Ovary (tissue), 9 donors: ENCODE data around the gene PRKCQ. TPM values are rescaled to one million over a fixed set of nuclear protein-coding genes. Genes with fewer than 3 reads are reported as not detected.

Experiments
- DNase-seq, 5 donors: peaks; one replicate each; pipeline ENCODE4 v3.0.0-alpha.2; 2019 to 2020
- H3K27ac ChIP-seq, 2 donors: fragments of 200-600 bp; one replicate each; pipeline versions ENCODE4 v1.5.1 to v1.8.0; 2019 to 2022
- H3K27me3 ChIP-seq: fragments of 200-600 bp; one replicate; pipeline ENCODE4 v1.8.0; 2022
- H3K36me3 ChIP-seq: fragments of 200-600 bp; sonication (generic); one replicate; pipeline ENCODE4 v1.5.1; 2019
- H3K4me1 ChIP-seq: one replicate; pipeline ENCODE4 v1.8.1; 2013; ENCODE audit warnings: mild to moderate bottlenecking, moderate library complexity; ENCODE audit not compliant: insufficient read depth
- H3K4me3 ChIP-seq: fragments of 200-600 bp; sonication (generic); one replicate; pipeline ENCODE4 v1.5.1; 2017
- H3K9me3 ChIP-seq, 2 donors: fragments of 200-600 bp in 1 of 2; sonication (generic) in 1 of 2; one replicate each; pipeline versions ENCODE4 v1.5.1 to v1.8.1; 2013 to 2019; ENCODE audit warnings: mild to moderate bottlenecking in 1 of 2, moderate library complexity in 1 of 2
- EP300 ChIP-seq: sonication (generic); formaldehyde crosslinking; IDR thresholded peaks from one replicate; pipeline ENCODE4 v1.6.1; 2017; ENCODE audit warnings: antibody characterized with exemption
- POLR2A ChIP-seq: fragments of 450-650 bp; IDR thresholded peaks from one replicate; pipeline ENCODE4 v1.6.1; 2017; ENCODE audit warnings: antibody characterized with exemption, mild to moderate bottlenecking, moderate library complexity
- WGBS, 3 donors: extraction: QIAGEN DNeasy Blood & Tissue Kit in 1 of 3; methylation state at CpG; one replicate each; pipeline versions ENCODE4 v1.1.5 to v1.1.7; 2013 to 2017; 5-methylcytosine and 5-hydroxymethylcytosine counted together
- intact Hi-C, 4 donors: fragments of 100-400 bp; cut with DNase I; formaldehyde crosslinking; loops; one replicate each; pipeline versions ENCODE4 v1.11.0 to v1.15.1; 2022 to 2023
- polyA plus RNA-seq, 2 donors: library from polyadenylated mRNA; stranded (reverse); fragments of 200-250 nt in 1 of 2; fragments of 350-450 nt in 1 of 2; fragmentation: Illumina TruSeq in 1 of 2; extraction: RNeasy Lipid Tissue Mini Kit (QIAGEN cat#74804) in 1 of 2; gene quantifications; one replicate each; pipeline ENCODE4 v1.2.3, GENCODE V29; 2013 to 2014
- total RNA-seq, 7 donors: library from RNA; depleted of rRNA in 2 of 7; stranded (reverse); fragments of >200 nt in 2 of 7; fragmentation: NEBNext Ultra II Directional in 3 of 7; extraction: Animal tissue kit (Norgen Biotek cat#: 25700) in 3 of 7; gene quantifications; one replicate each; pipeline versions ENCODE4 v1.1.0 to v1.2.4, GENCODE V29; 2016 to 2023
- TF ChIP-seq, protein P1 (sequence below), 3 donors: fragments of 450-650 bp in 2 of 3; fragments of 200-600 bp in 1 of 3; IDR thresholded peaks; one replicate each; pipeline versions ENCODE4 v1.5.1 to v1.8.0; 2016 to 2022; ENCODE audit warnings: antibody characterized with exemption in 3 of 3, mild to moderate bottlenecking in 1 of 3
- donor health status: DM: no; HTN: no; CAD: no; lungs with moderate emphysema.
- donor health status: DM: no; HTN: no; CAD: no.
- donor health status: Bipolar disorder and iron deficiency.
- donor health status: DM: yes; HTN: yes; CAD: no.
- donor health status: DM: no; HTN: no; CAD: no.
- donor health status: DM: yes; HTN: yes; CAD: no.

PRKCQ gene
- total and polyA plus RNA-seq, 9 donors, result 0.71 to 3.6 (median 1.1) TPM

- Histone ChIP-seq H3K4me3 (no peak overlapping the region), H3K4me1 (peaks cover 7% of the 10 kb centered on the region), H3K9me3 (no peaks in the 10 kb centered on the region), H3K27me3 (no peaks in the 10 kb centered on the region), H3K36me3 (no peaks in the 10 kb centered on the region), H3K27ac (no peak overlapping the region)
- intact Hi-C loops, result no loop called here
- TF ChIP-seq EP300 (no peak), POLR2A (no peak)
- TF ChIP-seq, protein P1, sequence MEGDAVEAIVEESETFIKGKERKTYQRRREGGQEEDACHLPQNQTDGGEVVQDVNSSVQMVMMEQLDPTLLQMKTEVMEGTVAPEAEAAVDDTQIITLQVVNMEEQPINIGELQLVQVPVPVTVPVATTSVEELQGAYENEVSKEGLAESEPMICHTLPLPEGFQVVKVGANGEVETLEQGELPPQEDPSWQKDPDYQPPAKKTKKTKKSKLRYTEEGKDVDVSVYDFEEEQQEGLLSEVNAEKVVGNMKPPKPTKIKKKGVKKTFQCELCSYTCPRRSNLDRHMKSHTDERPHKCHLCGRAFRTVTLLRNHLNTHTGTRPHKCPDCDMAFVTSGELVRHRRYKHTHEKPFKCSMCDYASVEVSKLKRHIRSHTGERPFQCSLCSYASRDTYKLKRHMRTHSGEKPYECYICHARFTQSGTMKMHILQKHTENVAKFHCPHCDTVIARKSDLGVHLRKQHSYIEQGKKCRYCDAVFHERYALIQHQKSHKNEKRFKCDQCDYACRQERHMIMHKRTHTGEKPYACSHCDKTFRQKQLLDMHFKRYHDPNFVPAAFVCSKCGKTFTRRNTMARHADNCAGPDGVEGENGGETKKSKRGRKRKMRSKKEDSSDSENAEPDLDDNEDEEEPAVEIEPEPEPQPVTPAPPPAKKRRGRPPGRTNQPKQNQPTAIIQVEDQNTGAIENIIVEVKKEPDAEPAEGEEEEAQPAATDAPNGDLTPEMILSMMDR (IDR thresholded peaks at IDR 0.05), result no peak
- no peak for DNase-seq
- 80 to 88% (median 85%) methylated on average over 3 of the region's 3 CpGs for WGBS, 3 donors
Measured at GRCh38 chr10:6408799-6409198, 171.3 kb downstream of the PRKCQ start.

GRCh38 chr10:6407034-6407721, 172.9 kb downstream of the PRKCQ start:
- intact Hi-C loops, result no loop called here
- 91 to 96% (median 92%) methylated on average over 11 of the region's 11 CpGs for WGBS, 3 donors
- Histone ChIP-seq H3K36me3 (no peaks in the 10 kb centered on the region), H3K9me3 (no peaks in the 10 kb centered on the region), H3K27me3 (no peaks in the 10 kb centered on the region), H3K4me3 (no peak overlapping the region), H3K4me1 (peaks cover 7% of the 10 kb centered on the region), H3K27ac (no peak overlapping the region)
- no peak for TF ChIP-seq EP300
- no peak for DNase-seq

GRCh38 chr10:6406220-6407033, 173.6 kb downstream of the PRKCQ start:
- intact Hi-C loops, result no loop called here
- no peaks in the 10 kb centered on the region for H3K36me3 ChIP-seq
- 55 to 63% (median 57%) methylated on average over 10 of the region's 10 CpGs for WGBS, 3 donors

GRCh38 chr10:6405713-6406112, 174.4 kb downstream of the PRKCQ start:
- H3K27ac ChIP-seq, result no peak overlapping the region
- no peak for DNase-seq
- no peak overlapping the region for H3K4me3 ChIP-seq
- intact Hi-C loops, result no loop called here
- no peaks in the 10 kb centered on the region for H3K9me3 ChIP-seq
- WGBS, 3 donors, result 91 to 96% (median 94%) methylated on average over 3 of the region's 3 CpGs
- no peak for TF ChIP-seq POLR2A
- TF ChIP-seq EP300, result no peak
- TF ChIP-seq, protein P1 (IDR thresholded peaks at IDR 0.05), result no peak
- H3K4me1 ChIP-seq, result peaks cover 9% of the 10 kb centered on the region
- H3K36me3 ChIP-seq, result no peaks in the 10 kb centered on the region
- H3K27me3 ChIP-seq, result no peaks in the 10 kb centered on the region

More at GRCh38 chr10:6406220-6407033, 173.6 kb downstream of the PRKCQ start:
- no peak for DNase-seq
- Histone ChIP-seq H3K4me3 (no peak overlapping the region), H3K4me1 (peaks cover 9% of the 10 kb centered on the region), H3K9me3 (no peaks in the 10 kb centered on the region), H3K27ac (no peak overlapping the region), H3K27me3 (no peaks in the 10 kb centered on the region)
- TF ChIP-seq, protein P1 (IDR thresholded peaks at IDR 0.05), result peak in 1 of 3 donors; percentile 20
- no peak for TF ChIP-seq EP300
